K562 (cell line): ENCODE data around the gene RSAD1. TPM values are rescaled to one million over a fixed set of nuclear protein-coding genes. Genes with fewer than 3 reads are reported as not detected.

ENCODE experiments used
- ATAC-seq: fragments of 200-7000 bp; cut with Tn5 transposase; 3 replicates; pipeline ENCODE4 v1.9.1; 2020; ENCODE audit warnings: moderate library complexity
- BruUV-seq: library from RNA; stranded (reverse); fragments of 400-500 nt; replicated peaks from 2 replicates; lab custom pipeline; 2021; lab: Mats Ljungman, UMichigan
- CTCF ChIA-PET: fragments of 300-600 bp; formaldehyde crosslinking; extraction: SDS; loops from one replicate; lab custom pipeline; 2021; ENCODE audit warnings: low intra/inter-chr PET ratio; lab: Yijun Ruan, JAX
- POLR2A ChIA-PET: fragments of 300-600, 350-650 bp; sonication (Branson Sonifier 250); formaldehyde crosslinking; extraction: SDS; loops from one replicate; lab custom pipeline; 2021; ENCODE audit warnings: antibody characterized with exemption, inconsistent platforms; lab: Yijun Ruan, JAX
- DNase-seq, 4 experiments: peaks; one replicate each; pipeline versions ENCODE4 v3.0.0 to v3.0.0-alpha.2; 2011 to 2018; ENCODE audit warnings: low spot score in 3 of 4, mixed read lengths in 3 of 4; ENCODE audit errors: extremely low read depth in 1 of 4
- FAIRE-seq: peaks from 2 replicates; lab custom pipeline; 2011; peaks lifted over from hg19 to GRCh38; lab: Jason Lieb, UNC
- H2AFZ ChIP-seq: 2 replicates; pipeline ENCODE4 v1.6.0; 2011; ENCODE audit warnings: low read depth, low read length, control low read depth, inconsistent platforms
- H3K27ac ChIP-seq: fragments of 200-600 bp; 3 replicates; pipeline ENCODE4 v1.8.0; 2011; ENCODE audit warnings: low read depth, mild to moderate bottlenecking, control low read depth, inconsistent platforms, low read length, moderate library complexity, mixed read lengths; ENCODE audit errors: extremely low read depth
- H3K27me3 ChIP-seq, 2 experiments: fragments of 300-600 bp in 1 of 2; 2 replicates in 1 of 2; 3 replicates in 1 of 2; pipeline versions ENCODE4 v1.6.0 to v1.8.0; 2011; ENCODE audit warnings: inconsistent platforms in 2 of 2, low read length in 2 of 2, mild to moderate bottlenecking in 1 of 2, mixed read lengths in 1 of 2, moderate library complexity in 1 of 2; ENCODE audit not compliant: control insufficient read depth in 2 of 2, insufficient read depth in 2 of 2
- H3K36me3 ChIP-seq: fragments of 300-600 bp; 3 replicates; pipeline ENCODE4 v1.8.0; 2011; ENCODE audit warnings: mild to moderate bottlenecking, low read length, inconsistent platforms; ENCODE audit not compliant: control insufficient read depth, insufficient read depth
- H3K4me1 ChIP-seq, 2 experiments: fragments of 200-600 bp in 1 of 2; replicated peaks in 1 of 2; 2 replicates in 1 of 2; 3 replicates in 1 of 2; pipeline versions ENCODE4 v1.5.1 to v1.8.0; 2011; ENCODE audit warnings: inconsistent platforms in 2 of 2, low read length in 2 of 2, mild to moderate bottlenecking in 1 of 2, mixed read lengths in 1 of 2, moderate library complexity in 1 of 2; ENCODE audit not compliant: control insufficient read depth in 2 of 2, insufficient read depth in 2 of 2
- H3K4me2 ChIP-seq: 2 replicates; pipeline ENCODE4 v1.6.1; 2011; ENCODE audit warnings: low read length, control low read depth, inconsistent platforms, mixed read lengths; ENCODE audit not compliant: insufficient read depth
- H3K4me3 ChIP-seq: fragments of 200-600 bp; sonication (generic), shearing (Covaris generic); 2 replicates; pipeline ENCODE4 v1.5.1; 2016; ENCODE audit warnings: control low read depth, inconsistent platforms
- H3K79me2 ChIP-seq: fragments of 200-600 bp; 3 replicates; pipeline ENCODE4 v1.8.0; 2011; ENCODE audit warnings: low read length, inconsistent platforms; ENCODE audit not compliant: control insufficient read depth, insufficient read depth
- H3K9ac ChIP-seq, 2 experiments: 2 replicates each; pipeline versions ENCODE4 v1.6.0 to v1.6.1; 2011; ENCODE audit warnings: low read depth in 2 of 2, low read length in 2 of 2, control low read depth in 1 of 2, inconsistent platforms in 1 of 2, mild to moderate bottlenecking in 1 of 2, mixed read lengths in 1 of 2; ENCODE audit not compliant: insufficient read depth in 1 of 2
- H3K9me1 ChIP-seq: one replicate; pipeline ENCODE4 v1.6.0; 2011; ENCODE audit warnings: inconsistent platforms, mild to moderate bottlenecking, low read length, moderate library complexity; ENCODE audit not compliant: control insufficient read depth, insufficient read depth
- H3K9me3 ChIP-seq: replicated peaks from 2 replicates; pipeline ENCODE4 v1.5.1; 2011; ENCODE audit warnings: low read depth, low read length, inconsistent platforms; ENCODE audit not compliant: control insufficient read depth, insufficient read depth
- H4K20me1 ChIP-seq: replicated peaks from 2 replicates; pipeline ENCODE4 v1.6.1; 2011; ENCODE audit warnings: low read length, inconsistent platforms, mixed read lengths; ENCODE audit not compliant: control insufficient read depth, insufficient read depth
- EP300 ChIP-seq: IDR thresholded peaks from 2 replicates; pipeline ENCODE4 v1.6.1; 2012; ENCODE audit warnings: low read length, improper control_type of control experiment
- ETV5 ChIP-seq: sonication (generic); formaldehyde crosslinking; IDR thresholded peaks from 2 replicates; pipeline ENCODE4 v1.4.0; 2020; ENCODE audit warnings: low read depth, mild to moderate bottlenecking, missing genetic modification reagents
- HES1 ChIP-seq: fragments of 450-650 bp; IDR thresholded peaks from 2 replicates; pipeline ENCODE4 v1.6.1; 2016; ENCODE audit warnings: low read depth, mild to moderate bottlenecking, moderate library complexity
- HMBOX1 ChIP-seq: sonication (generic); IDR thresholded peaks from 2 replicates; pipeline ENCODE4 v1.6.1; 2016
- MECOM ChIP-seq: fragments of 250-450 bp; sonication (Bioruptor Pico); IDR thresholded peaks from 2 replicates; pipeline ENCODE4 v1.8.0; 2022; ENCODE audit warnings: inconsistent platforms
- MLLT1 ChIP-seq, 2 experiments: fragments of 450-650 bp; IDR thresholded peaks; 2 replicates each; pipeline ENCODE4 v1.6.1; 2016
- NONO ChIP-seq, 2 experiments: fragments of 200-400 bp in 1 of 2; fragments of 450-650 bp in 1 of 2; formaldehyde crosslinking in 1 of 2; IDR thresholded peaks; 2 replicates each; pipeline ENCODE4 v1.6.1; 2017; ENCODE audit warnings: low read depth in 2 of 2, mild to moderate bottlenecking in 2 of 2, moderate library complexity in 2 of 2, low read length in 1 of 2
- NUFIP1 ChIP-seq: fragments of 450-650 bp; IDR thresholded peaks from 2 replicates; pipeline ENCODE4 v1.6.1; 2018; ENCODE audit not compliant: partially characterized antibody
- PTRF ChIP-seq: fragments of 450-650 bp; IDR thresholded peaks from 2 replicates; pipeline ENCODE4 v1.6.1; 2016; ENCODE audit warnings: mild to moderate bottlenecking, missing genetic modification characterization, missing compliant biosample characterization
- SMARCE1 ChIP-seq: fragments of 450-650 bp; IDR thresholded peaks from 2 replicates; pipeline ENCODE4 v1.7.1; 2016; ENCODE audit warnings: mild to moderate bottlenecking
- SUPT5H ChIP-seq: fragments of 450-650 bp; IDR thresholded peaks from 2 replicates; pipeline ENCODE4 v1.6.1; 2016
- THRB ChIP-seq: fragments of 450-650 bp; formaldehyde crosslinking; conservative IDR thresholded peaks from 2 replicates; pipeline ENCODE4 v1.4.0; 2022; ENCODE audit warnings: mild to moderate bottlenecking, missing genetic modification characterization
- TSHZ1 ChIP-seq: fragments of 250-450 bp; sonication (Bioruptor Pico); IDR thresholded peaks from 2 replicates; pipeline ENCODE4 v1.4.0; 2020; ENCODE audit warnings: mild to moderate bottlenecking, moderate library complexity
- ZNF316 ChIP-seq: fragments of 450-650 bp; IDR thresholded peaks from 2 replicates; pipeline ENCODE4 v1.6.1; 2016
- ZNF584 ChIP-seq: fragments of 200-800 bp; sonication (Bioruptor generic); IDR thresholded peaks from 2 replicates; pipeline ENCODE4 v1.6.1; 2016; ENCODE audit warnings: low read depth, mild to moderate bottlenecking, missing genetic modification characterization, missing compliant biosample characterization
- WGBS: fragments of 100-300 bp; shearing (Covaris generic); methylation state at CpG from one replicate; pipeline ENCODE4 v1.1.6; 2016; ENCODE audit warnings: low coverage, mixed read lengths; ENCODE audit not compliant: insufficient coverage; ENCODE audit errors: missing lambda C conversion rate; 5-methylcytosine and 5-hydroxymethylcytosine counted together
- in situ Hi-C: fragments of 300-500 bp; cut with MboI; formaldehyde crosslinking; loops from 4 replicates; pipeline ENCODE4 v1.15.0; 2018; ENCODE audit warnings: inconsistent platforms, mixed read lengths
- intact Hi-C: fragments of 100-400 bp; cut with micrococcal nuclease; formaldehyde crosslinking; loops from 2 replicates; pipeline ENCODE4 v1.14.2; 2022
- polyA plus RNA-seq, 8 experiments: library from polyadenylated mRNA; depleted of rRNA in 4 of 8; stranded (reverse) in 5 of 8; unstranded in 3 of 8; fragments of >200 nt; fragmentation: Nextera tagmentation in 2 of 8; fragmentation: Illumina TruSeq in 1 of 8; extraction: Ambion mirVana in 2 of 8; extraction: Trizol in 1 of 8; gene quantifications; 2 replicates each; pipeline versions ENCODE4 v1.2.1 to v1.2.3, GENCODE V29; 2011 to 2014; ENCODE audit warnings: inconsistent platforms in 1 of 8, missing spikeins in 1 of 8
- total RNA-seq, 7 experiments: library from RNA; depleted of rRNA in 6 of 7; stranded (reverse); fragments of >200 nt in 6 of 7; fragmentation: Illumina TruSeq in 2 of 7; extraction: Trizol in 2 of 7; gene quantifications; 2 replicates each; pipeline versions ENCODE4 v1.2.1 to v1.2.3, GENCODE V29; 2011 to 2021; ENCODE audit warnings: low replicate concordance in 1 of 7

The RSAD1 gene
- total and polyA plus RNA-seq, 9 of the 15 experiments (the other 6 are each of a cell fraction or from before 2014, with no cell fraction given): 4.5 to 42.5 (median 26.8) TPM

- Histone ChIP-seq H3K9me3 (no peaks in the 10 kb centered on the region), H2AFZ (no peak overlapping the region), H3K9me1 (no peaks in the 10 kb centered on the region), H3K79me2 (no peaks in the 10 kb centered on the region), H3K4me3 (no peak overlapping the region), H4K20me1 (peaks cover 16% of the 10 kb centered on the region), H3K36me3 (no peaks in the 10 kb centered on the region), H3K4me2 (no peak overlapping the region), H3K27ac (no peak overlapping the region), H3K27me3 (peaks cover 19 to 84% of the 10 kb centered on the region in 2 experiments; a peak in 4 of 5 replicates), H3K4me1 (peaks cover 0 to 22% of the 10 kb centered on the region in 2 experiments; a peak in 2 of 5 replicates), H3K9ac (no peak overlapping the region)
- WGBS: 11% methylated on average over 6 of the region's 6 CpGs
- ChIA-PET POLR2A (interaction anchor here (1.2 kb wide), 1 partner anchor 14 kb away, joined by 3 read pairs; no protein-coding TSS in a partner anchor), CTCF (no interaction called here)
- no peak for FAIRE-seq
- BruUV-seq: no TSS peak
- ATAC-seq: no peak
- intact Hi-C loops (no loop called here), in situ Hi-C loops (no loop called here)
- DNase-seq: no peak
- TF ChIP-seq ZNF584 (CRISPR knock-in tag): no peak
- no peak for TF ChIP-seq NUFIP1
- no peak for TF ChIP-seq THRB (CRISPR knock-in tag)
- TF ChIP-seq HES1: no peak
- no peak for TF ChIP-seq MLLT1 (IDR thresholded peaks at IDR 0.05)
- no peak for TF ChIP-seq ZNF316
- no peak for TF ChIP-seq MECOM (CRISPR knock-in tag)
- no peak for TF ChIP-seq TSHZ1 (CRISPR knock-in tag)
- no peak for TF ChIP-seq NONO (IDR thresholded peaks at IDR 0.05; ENCODE audit: low read depth in 2 of 2, low read length in 1 of 2)
- no peak for TF ChIP-seq HMBOX1
- no peak for TF ChIP-seq SUPT5H
- TF ChIP-seq SMARCE1: no peak
- TF ChIP-seq PTRF: no peak
- TF ChIP-seq ETV5 (CRISPR knock-in tag): no peak
- TF ChIP-seq EP300: no peak
These were observed 13.5 kb upstream of the RSAD1 start for GRCh38 chr17:50465171-50465570.
